GM04504 (cell line): ENCODE data around the gene RUNDC3A.
"Not testable (repeated sequence)": the region's sequence is repeated elsewhere in the genome, so short reads cannot be mapped to it uniquely, and the experiment has no call there.

ENCODE experiments used
- DNase-seq: peaks from one replicate; pipeline ENCODE4 v3.0.0-alpha.2; 2012; ENCODE audit warnings: low read depth

RUNDC3A gene

GRCh38 chr17:44345454-44346026 is 37.1 kb downstream of the RUNDC3A start:
- DNase-seq: no peak

- DNase-seq: no peak
Measured at GRCh38 chr17:44346064-44346844, 37.9 kb downstream of the RUNDC3A start.

- DNase-seq: not testable (repeated sequence)
Measured at GRCh38 chr17:44347206-44348055, 39.0 kb downstream of the RUNDC3A start.

- no peak for DNase-seq
Measured at GRCh38 chr17:44348234-44348987, 40.0 kb downstream of the RUNDC3A start.

- DNase-seq: no peak
Measured at GRCh38 chr17:44348988-44349364, 40.6 kb downstream of the RUNDC3A start.

GRCh38 chr17:44349553-44350070 is 41.2 kb downstream of the RUNDC3A start:
- DNase-seq: no peak

GRCh38 chr17:44350733-44351226 is 42.4 kb downstream of the RUNDC3A start:
- DNase-seq: no peak

- DNase-seq: no peak
Measured at GRCh38 chr17:44351464-44351863, 43.1 kb downstream of the RUNDC3A start.

GRCh38 chr17:44351961-44352827 is 43.8 kb downstream of the RUNDC3A start:
- DNase-seq: no peak

- DNase-seq: no peak
Measured at GRCh38 chr17:44352828-44353671, 44.6 kb downstream of the RUNDC3A start.

- DNase-seq: no peak
Measured at GRCh38 chr17:44353672-44354331, 45.4 kb downstream of the RUNDC3A start.

- no peak for DNase-seq
Measured at GRCh38 chr17:44354582-44355561, 46.5 kb downstream of the RUNDC3A start.

- no peak for DNase-seq
Measured at GRCh38 chr17:44355642-44356099, 47.3 kb downstream of the RUNDC3A start.

- DNase-seq: no peak
Measured at GRCh38 chr17:44356241-44356640, 47.8 kb downstream of the RUNDC3A start.

- DNase-seq: no peak
Measured at GRCh38 chr17:44358066-44358465, 49.7 kb downstream of the RUNDC3A start.

GRCh38 chr17:44359006-44359405 is 50.6 kb downstream of the RUNDC3A start:
- DNase-seq: no peak

GRCh38 chr17:44359458-44360143 is 51.2 kb downstream of the RUNDC3A start:
- DNase-seq: no peak
